GM23338 (cell line): ENCODE measurements around the gene TRIM71. TPM values are rescaled to one million over a fixed set of nuclear protein-coding genes. Genes with fewer than 3 reads are reported as not detected.

Source experiments
- ATAC-seq: fragments of 200-7000 bp; cut with Tn5 transposase; 3 replicates; pipeline ENCODE4 v1.9.1; 2020
- DNase-seq: peaks from one replicate; pipeline ENCODE4 v3.0.0-alpha.2; 2015; ENCODE audit warnings: low spot score
- H2AFZ ChIP-seq: fragments of 200-600 bp; sonication (generic); 2 replicates; pipeline ENCODE4 v1.8.0; 2016; ENCODE audit warnings: antibody characterized with exemption, mild to moderate bottlenecking, moderate library complexity
- H3F3A ChIP-seq: fragments of 200-600 bp; sonication (generic); replicated peaks from 2 replicates; pipeline ENCODE4 v1.8.0; 2017; ENCODE audit warnings: antibody characterized with exemption, mixed run types, low read depth
- H3K27ac ChIP-seq: fragments of 200-600 bp; sonication (generic); 2 replicates; pipeline ENCODE4 v1.6.1; 2016; ENCODE audit warnings: low read depth
- H3K27me3 ChIP-seq: fragments of 200-600 bp; sonication (generic); 2 replicates; pipeline ENCODE4 v1.8.0; 2016; ENCODE audit warnings: mild to moderate bottlenecking, mixed run types, moderate library complexity; ENCODE audit not compliant: insufficient read depth
- H3K36me3 ChIP-seq: fragments of 200-600 bp; sonication (generic); 2 replicates; pipeline ENCODE4 v1.8.0; 2016; ENCODE audit warnings: mild to moderate bottlenecking; ENCODE audit not compliant: insufficient read depth
- H3K4me1 ChIP-seq: fragments of 200-600 bp; sonication (generic); 2 replicates; pipeline ENCODE4 v1.8.0; 2016; ENCODE audit warnings: mild to moderate bottlenecking, moderate library complexity; ENCODE audit not compliant: insufficient read depth
- H3K4me2 ChIP-seq: fragments of 200-600 bp; sonication (generic); 2 replicates; pipeline ENCODE4 v1.7.1; 2017; ENCODE audit warnings: mixed run types
- H3K4me3 ChIP-seq: fragments of 200-600 bp; sonication (generic); 2 replicates; pipeline ENCODE4 v1.6.1; 2016; ENCODE audit warnings: mixed run types
- H3K79me2 ChIP-seq: fragments of 200-600 bp; sonication (generic); replicated peaks from 2 replicates; pipeline ENCODE4 v1.8.0; 2017; ENCODE audit warnings: mild to moderate bottlenecking; ENCODE audit not compliant: insufficient read depth
- H3K9me2 ChIP-seq: fragments of 200-600 bp; sonication (generic); 2 replicates; pipeline ENCODE4 v1.8.0; 2017; ENCODE audit not compliant: insufficient read depth
- H4K20me1 ChIP-seq: fragments of 200-600 bp; sonication (generic); replicated peaks from 2 replicates; pipeline ENCODE4 v1.8.0; 2017; ENCODE audit warnings: mild to moderate bottlenecking; ENCODE audit not compliant: insufficient read depth
- H3K27ac Mint-ChIP-seq: 2 replicates; pipeline ENCODE4 v1.8.0; 2020; ENCODE audit warnings: inconsistent platforms, mild to moderate bottlenecking, moderate library complexity, mixed read lengths
- H3K27me3 Mint-ChIP-seq: 3 replicates; pipeline ENCODE4 v1.8.0; 2022; ENCODE audit warnings: low read depth, mild to moderate bottlenecking, moderate library complexity, mixed read lengths, inconsistent platforms; ENCODE audit not compliant: insufficient read depth, poor library complexity
- H3K36me3 Mint-ChIP-seq: 3 replicates; pipeline ENCODE4 v1.8.0; 2021; ENCODE audit warnings: low read depth, mild to moderate bottlenecking, inconsistent platforms, moderate library complexity, mixed read lengths
- H3K4me1 Mint-ChIP-seq: 3 replicates; pipeline ENCODE4 v1.8.0; 2020; ENCODE audit warnings: mild to moderate bottlenecking, inconsistent platforms, mixed read lengths
- H3K4me3 Mint-ChIP-seq: 3 replicates; pipeline ENCODE4 v1.8.0; 2021; ENCODE audit warnings: moderate library complexity, mild to moderate bottlenecking, inconsistent platforms, mixed read lengths
- H3K9me3 Mint-ChIP-seq: 3 replicates; pipeline ENCODE4 v1.8.0; 2020; ENCODE audit warnings: moderate library complexity, mild to moderate bottlenecking, inconsistent platforms, mixed read lengths
- CREB1 ChIP-seq: fragments of 250-450 bp; sonication (Bioruptor Pico); IDR thresholded peaks from 2 replicates; pipeline ENCODE4 v1.5.0; 2020; ENCODE audit warnings: low read depth, mild to moderate bottlenecking, moderate library complexity
- CTCF ChIP-seq, 2 experiments: fragments of 200-600 bp in 1 of 2; sonication (generic) in 1 of 2; conservative IDR thresholded peaks; 2 replicates each; pipeline versions ENCODE4 v1.5.1 to v1.6.1; 2016 to 2017; ENCODE audit warnings: antibody characterized with exemption in 2 of 2, low read depth in 2 of 2, mild to moderate bottlenecking in 2 of 2, moderate library complexity in 1 of 2
- ETS1 ChIP-seq: IDR thresholded peaks from 2 replicates; pipeline ENCODE4 v1.6.1; 2016; ENCODE audit warnings: antibody characterized with exemption
- EZH2 ChIP-seq: fragments of 200-600 bp; sonication (generic); IDR thresholded peaks from one replicate; pipeline ENCODE4 v1.8.0; 2017; ENCODE audit warnings: antibody characterized with exemption, mild to moderate bottlenecking, low read depth; ENCODE audit not compliant: unreplicated experiment
- EZH2phosphoT487 ChIP-seq: fragments of 200-600 bp; sonication (generic); IDR thresholded peaks from one replicate; pipeline ENCODE4 v1.8.1; 2018; ENCODE audit warnings: antibody characterized with exemption; ENCODE audit not compliant: unreplicated experiment
- JUNB ChIP-seq: IDR thresholded peaks from one replicate; pipeline ENCODE4 v1.6.1; 2016; ENCODE audit warnings: antibody characterized with exemption; ENCODE audit not compliant: unreplicated experiment
- NANOG ChIP-seq: IDR thresholded peaks from 2 replicates; pipeline ENCODE4 v1.6.1; 2016; ENCODE audit warnings: antibody characterized with exemption, borderline replicate concordance
- POLR2AphosphoS5 ChIP-seq: IDR thresholded peaks from 2 replicates; pipeline ENCODE4 v1.6.1; 2016; ENCODE audit warnings: antibody characterized with exemption, low read depth
- REST ChIP-seq: IDR thresholded peaks from one replicate; pipeline ENCODE4 v1.6.1; 2018; ENCODE audit warnings: antibody characterized with exemption; ENCODE audit not compliant: unreplicated experiment
- STAT1 ChIP-seq: IDR thresholded peaks from one replicate; pipeline ENCODE4 v1.6.1; 2016; ENCODE audit warnings: antibody characterized with exemption; ENCODE audit not compliant: unreplicated experiment
- ZNF114 ChIP-seq: fragments of 250-450 bp; sonication (Bioruptor Pico); IDR thresholded peaks from 2 replicates; pipeline ENCODE4 v1.5.0; 2020; ENCODE audit warnings: mild to moderate bottlenecking, moderate library complexity
- ZNF331 ChIP-seq: fragments of 250-450 bp; sonication (Bioruptor Pico); IDR thresholded peaks from 2 replicates; pipeline ENCODE4 v1.5.0; 2020; ENCODE audit warnings: low read depth, mild to moderate bottlenecking, moderate library complexity
- ZNF462 ChIP-seq: fragments of 250-450 bp; sonication (Bioruptor Pico); IDR thresholded peaks from 2 replicates; pipeline ENCODE4 v1.5.0; 2020; ENCODE audit warnings: mild to moderate bottlenecking, moderate library complexity
- polyA plus RNA-seq: library from polyadenylated mRNA; unstranded; fragments of >200 nt; fragmentation: Nextera tagmentation; extraction: Ambion mirVana; gene quantifications from 2 replicates; pipeline ENCODE4 v1.2.1, GENCODE V29; 2016
- total RNA-seq: library from RNA; depleted of rRNA; stranded (reverse); fragments of >200 nt; shearing (Covaris generic); gene quantifications from 2 replicates; pipeline ENCODE4 v1.2.3, GENCODE V29; 2014

Gene TRIM71
- total and polyA plus RNA-seq, 2 experiments from 2014 or later = 71.5 to 346 TPM

GRCh38 chr3:32912046-32912445 is 94.2 kb downstream of the TRIM71 start:
- Histone ChIP-seq H3K79me2 (no peaks in the 10 kb centered on the region), H3K27ac (no peak overlapping the region), H3K9me2 (no peaks in the 10 kb centered on the region), H3F3A (0 out of 2 replicates have a peak, but pooled peaks cover 3% of the 10 kb centered on the region), H3K27me3 (no peaks in the 10 kb centered on the region), H3K4me1 (no peaks in the 10 kb centered on the region), H2AFZ (no peak overlapping the region), H3K36me3 (no peaks in the 10 kb centered on the region), H3K4me3 (no peak overlapping the region), H4K20me1 (no peaks in the 10 kb centered on the region), H3K4me2 (no peak overlapping the region)
- Mint-ChIP-seq H3K36me3 (peaks cover 5% of the 10 kb centered on the region), H3K27ac (no peak overlapping the region), H3K4me1 (no peaks in the 10 kb centered on the region), H3K9me3 (peaks cover 10% of the 10 kb centered on the region), H3K4me3 (no peak overlapping the region), H3K27me3 (peaks cover 4% of the 10 kb centered on the region)
- no peak for ATAC-seq
- DNase-seq = no peak
- TF ChIP-seq NANOG = no peak
- no peak for TF ChIP-seq REST
- TF ChIP-seq ZNF462 (CRISPR knock-in tag) = no peak
- TF ChIP-seq JUNB = no peak
- no peak for TF ChIP-seq CTCF (conservative IDR thresholded peaks at IDR 0.05; ENCODE audit: low read depth in 2 of 2)
- TF ChIP-seq POLR2AphosphoS5 = no peak
- TF ChIP-seq EZH2 = no peak
- TF ChIP-seq CREB1 (CRISPR knock-in tag) = no peak
- TF ChIP-seq ETS1 = no peak
- TF ChIP-seq ZNF331 (CRISPR knock-in tag) = no peak
- no peak for TF ChIP-seq EZH2phosphoT487
- no peak for TF ChIP-seq ZNF114 (CRISPR knock-in tag)
- no peak for TF ChIP-seq STAT1
